HEK293 (cell line): ENCODE results near the gene TXN2.

Source experiments
- CTCF ChIA-PET: fragments of 350-600 bp; formaldehyde crosslinking; extraction: SDS; loops from one replicate; lab custom pipeline; 2021; ENCODE audit warnings: antibody characterized with exemption; lab: Yijun Ruan, JAX
- POLR2A ChIA-PET: fragments of 300-600 bp; formaldehyde crosslinking; extraction: SDS; loops from one replicate; lab custom pipeline; 2020; ENCODE audit warnings: antibody characterized with exemption, inconsistent platforms; lab: Yijun Ruan, JAX
- H3K27ac ChIP-seq: fragments of 200-500 bp; sonication (Bioruptor generic); 2 replicates; pipeline ENCODE4 v1.5.1; 2014; ENCODE audit warnings: low read depth, low read length, control low read depth, inconsistent platforms; ENCODE audit errors: extremely low read depth
- H3K36me3 ChIP-seq, 2 experiments: fragments of 200-500 bp in 1 of 2; sonication (Bioruptor generic) in 1 of 2; 1 replicate in 1 of 2; 2 replicates in 1 of 2; pipeline ENCODE4 v1.5.1; 2014 to 2017; ENCODE audit warnings: inconsistent platforms in 2 of 2, low read length in 2 of 2; ENCODE audit not compliant: control insufficient read depth in 2 of 2, insufficient read depth in 1 of 2
- H3K4me1 ChIP-seq: fragments of 200-500 bp; sonication (Bioruptor generic); 2 replicates; pipeline ENCODE4 v1.5.1; 2014; ENCODE audit warnings: mild to moderate bottlenecking, low read length, inconsistent platforms; ENCODE audit not compliant: control insufficient read depth, insufficient read depth
- H3K4me3 ChIP-seq: 2 replicates; pipeline ENCODE4 v1.5.1; 2011; ENCODE audit warnings: low read depth, mild to moderate bottlenecking, control low read depth, low read length, moderate library complexity
- H3K9me3 ChIP-seq: fragments of 200-500 bp; sonication (Bioruptor generic); 2 replicates; pipeline ENCODE4 v1.5.1; 2014; ENCODE audit warnings: low read depth, low read length, inconsistent platforms; ENCODE audit not compliant: control insufficient read depth, insufficient read depth
- EGR2 ChIP-seq: fragments of 450-650 bp; formaldehyde crosslinking; IDR thresholded peaks from 2 replicates; pipeline ENCODE4 v1.5.1; 2016; ENCODE audit warnings: low read depth, missing biosample characterization, missing genetic modification characterization
- GLIS1 ChIP-seq: fragments of 450-650 bp; formaldehyde crosslinking; IDR thresholded peaks from 2 replicates; pipeline ENCODE4 v1.5.1; 2016; ENCODE audit warnings: missing biosample characterization, missing genetic modification characterization
- KLF10 ChIP-seq: fragments of 450-650 bp; IDR thresholded peaks from 2 replicates; pipeline ENCODE4 v1.5.1; 2018; ENCODE audit warnings: missing biosample characterization, mild to moderate bottlenecking, missing genetic modification characterization
- ZBTB10 ChIP-seq: fragments of 450-650 bp; formaldehyde crosslinking; IDR thresholded peaks from 2 replicates; pipeline ENCODE4 v1.5.1; 2016; ENCODE audit warnings: missing biosample characterization, missing genetic modification characterization
- ZBTB21 ChIP-seq: fragments of 450-650 bp; formaldehyde crosslinking; IDR thresholded peaks from 2 replicates; pipeline ENCODE4 v1.5.1; 2017; ENCODE audit warnings: missing biosample characterization, missing genetic modification characterization
- ZNF146 ChIP-seq: fragments of 450-650 bp; formaldehyde crosslinking; IDR thresholded peaks from 2 replicates; pipeline ENCODE4 v1.5.1; 2016; ENCODE audit warnings: missing biosample characterization, missing genetic modification characterization
- ZNF175 ChIP-seq: fragments of 450-650 bp; formaldehyde crosslinking; IDR thresholded peaks from 2 replicates; pipeline ENCODE4 v1.5.1; 2016; ENCODE audit warnings: missing biosample characterization, missing genetic modification characterization
- ZNF266 ChIP-seq: fragments of 450-650 bp; formaldehyde crosslinking; IDR thresholded peaks from 2 replicates; pipeline ENCODE4 v1.5.1; 2016; ENCODE audit warnings: missing biosample characterization, missing genetic modification characterization, low read depth
- ZNF510 ChIP-seq: fragments of 450-650 bp; formaldehyde crosslinking; IDR thresholded peaks from 2 replicates; pipeline ENCODE4 v1.5.1; 2018; ENCODE audit warnings: mild to moderate bottlenecking, missing genetic modification characterization, missing biosample characterization; ENCODE audit not compliant: insufficient replicate concordance
- ZNF529 ChIP-seq: fragments of 450-650 bp; formaldehyde crosslinking; IDR thresholded peaks from 2 replicates; pipeline ENCODE4 v1.5.1; 2017; ENCODE audit warnings: missing genetic modification characterization, missing biosample characterization; ENCODE audit not compliant: insufficient replicate concordance
- ZNF621 ChIP-seq: fragments of 450-650 bp; formaldehyde crosslinking; IDR thresholded peaks from 2 replicates; pipeline ENCODE4 v1.5.1; 2017; ENCODE audit warnings: missing biosample characterization, missing genetic modification characterization
- TF ChIP-seq, protein P1 (sequence below): fragments of 450-650 bp; formaldehyde crosslinking; IDR thresholded peaks from 2 replicates; pipeline ENCODE4 v1.5.1; 2016; ENCODE audit warnings: missing biosample characterization, missing genetic modification characterization, borderline replicate concordance
- TF ChIP-seq, protein P2 (sequence below): fragments of 450-650 bp; formaldehyde crosslinking; IDR thresholded peaks from 2 replicates; pipeline ENCODE4; 2016; ENCODE audit warnings: missing biosample characterization, missing genetic modification characterization
- TF ChIP-seq, protein P3 (sequence below): fragments of 450-650 bp; formaldehyde crosslinking; IDR thresholded peaks from 2 replicates; pipeline ENCODE4 v1.5.1; 2016; ENCODE audit warnings: missing biosample characterization, missing genetic modification characterization, borderline replicate concordance
- TF ChIP-seq, protein P4 (sequence below): fragments of 450-650 bp; formaldehyde crosslinking; IDR thresholded peaks from 2 replicates; pipeline ENCODE4 v1.5.1; 2017; ENCODE audit warnings: missing biosample characterization, missing genetic modification characterization
- TF ChIP-seq, protein P5 (sequence below): fragments of 450-650 bp; formaldehyde crosslinking; IDR thresholded peaks from 2 replicates; pipeline ENCODE4 v1.5.1; 2016; ENCODE audit warnings: missing biosample characterization, missing genetic modification characterization

The TXN2 gene

DNA sequence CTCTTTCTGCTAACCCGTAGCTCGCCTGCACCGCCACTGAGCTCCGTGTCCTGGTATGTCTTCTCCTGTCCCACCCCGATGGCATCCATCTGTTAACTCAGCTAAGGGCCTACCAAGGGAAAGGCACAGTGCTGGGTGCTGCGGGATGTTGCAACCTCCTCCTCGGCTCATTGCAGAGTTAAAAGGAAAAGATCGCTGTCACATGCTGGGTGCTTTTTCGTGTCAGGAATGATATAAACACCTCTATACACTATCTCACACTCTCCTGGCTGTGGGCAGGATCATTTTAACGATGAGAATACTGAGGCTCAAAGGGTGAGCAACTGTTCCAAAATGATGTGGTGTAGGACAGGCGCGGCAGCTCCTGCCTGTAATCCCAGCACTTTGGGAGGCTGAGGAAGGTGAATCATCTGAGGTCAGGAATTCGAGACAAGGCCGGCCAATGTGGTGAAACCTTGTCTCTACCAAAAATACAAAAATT, 10.1 kb downstream of the TXN2 start (continued):
- TF ChIP-seq, protein P1, sequence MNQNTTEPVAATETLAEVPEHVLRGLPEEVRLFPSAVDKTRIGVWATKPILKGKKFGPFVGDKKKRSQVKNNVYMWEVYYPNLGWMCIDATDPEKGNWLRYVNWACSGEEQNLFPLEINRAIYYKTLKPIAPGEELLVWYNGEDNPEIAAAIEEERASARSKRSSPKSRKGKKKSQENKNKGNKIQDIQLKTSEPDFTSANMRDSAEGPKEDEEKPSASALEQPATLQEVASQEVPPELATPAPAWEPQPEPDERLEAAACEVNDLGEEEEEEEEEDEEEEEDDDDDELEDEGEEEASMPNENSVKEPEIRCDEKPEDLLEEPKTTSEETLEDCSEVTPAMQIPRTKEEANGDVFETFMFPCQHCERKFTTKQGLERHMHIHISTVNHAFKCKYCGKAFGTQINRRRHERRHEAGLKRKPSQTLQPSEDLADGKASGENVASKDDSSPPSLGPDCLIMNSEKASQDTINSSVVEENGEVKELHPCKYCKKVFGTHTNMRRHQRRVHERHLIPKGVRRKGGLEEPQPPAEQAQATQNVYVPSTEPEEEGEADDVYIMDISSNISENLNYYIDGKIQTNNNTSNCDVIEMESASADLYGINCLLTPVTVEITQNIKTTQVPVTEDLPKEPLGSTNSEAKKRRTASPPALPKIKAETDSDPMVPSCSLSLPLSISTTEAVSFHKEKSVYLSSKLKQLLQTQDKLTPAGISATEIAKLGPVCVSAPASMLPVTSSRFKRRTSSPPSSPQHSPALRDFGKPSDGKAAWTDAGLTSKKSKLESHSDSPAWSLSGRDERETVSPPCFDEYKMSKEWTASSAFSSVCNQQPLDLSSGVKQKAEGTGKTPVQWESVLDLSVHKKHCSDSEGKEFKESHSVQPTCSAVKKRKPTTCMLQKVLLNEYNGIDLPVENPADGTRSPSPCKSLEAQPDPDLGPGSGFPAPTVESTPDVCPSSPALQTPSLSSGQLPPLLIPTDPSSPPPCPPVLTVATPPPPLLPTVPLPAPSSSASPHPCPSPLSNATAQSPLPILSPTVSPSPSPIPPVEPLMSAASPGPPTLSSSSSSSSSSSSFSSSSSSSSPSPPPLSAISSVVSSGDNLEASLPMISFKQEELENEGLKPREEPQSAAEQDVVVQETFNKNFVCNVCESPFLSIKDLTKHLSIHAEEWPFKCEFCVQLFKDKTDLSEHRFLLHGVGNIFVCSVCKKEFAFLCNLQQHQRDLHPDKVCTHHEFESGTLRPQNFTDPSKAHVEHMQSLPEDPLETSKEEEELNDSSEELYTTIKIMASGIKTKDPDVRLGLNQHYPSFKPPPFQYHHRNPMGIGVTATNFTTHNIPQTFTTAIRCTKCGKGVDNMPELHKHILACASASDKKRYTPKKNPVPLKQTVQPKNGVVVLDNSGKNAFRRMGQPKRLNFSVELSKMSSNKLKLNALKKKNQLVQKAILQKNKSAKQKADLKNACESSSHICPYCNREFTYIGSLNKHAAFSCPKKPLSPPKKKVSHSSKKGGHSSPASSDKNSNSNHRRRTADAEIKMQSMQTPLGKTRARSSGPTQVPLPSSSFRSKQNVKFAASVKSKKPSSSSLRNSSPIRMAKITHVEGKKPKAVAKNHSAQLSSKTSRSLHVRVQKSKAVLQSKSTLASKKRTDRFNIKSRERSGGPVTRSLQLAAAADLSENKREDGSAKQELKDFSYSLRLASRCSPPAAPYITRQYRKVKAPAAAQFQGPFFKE (tag by site-specific recombination): no peak
- TF ChIP-seq ZNF146 (tag by site-specific recombination) (no peak), ZNF510 (tag by site-specific recombination) (no peak), EGR2 (tag by site-specific recombination) (no peak), KLF10 (tag by site-specific recombination) (no peak), ZNF621 (no peak), ZBTB21 (tag by site-specific recombination) (no peak), ZNF266 (tag by site-specific recombination) (no peak)
- TF ChIP-seq, protein P2, sequence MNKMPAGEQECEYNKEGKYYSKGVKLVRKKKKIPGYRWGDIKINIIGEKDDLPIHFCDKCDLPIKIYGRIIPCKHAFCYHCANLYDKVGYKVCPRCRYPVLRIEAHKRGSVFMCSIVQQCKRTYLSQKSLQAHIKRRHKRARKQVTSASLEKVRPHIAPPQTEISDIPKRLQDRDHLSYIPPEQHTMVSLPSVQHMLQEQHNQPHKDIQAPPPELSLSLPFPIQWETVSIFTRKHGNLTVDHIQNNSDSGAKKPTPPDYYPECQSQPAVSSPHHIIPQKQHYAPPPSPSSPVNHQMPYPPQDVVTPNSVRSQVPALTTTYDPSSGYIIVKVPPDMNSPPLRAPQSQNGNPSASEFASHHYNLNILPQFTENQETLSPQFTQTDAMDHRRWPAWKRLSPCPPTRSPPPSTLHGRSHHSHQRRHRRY (tag by site-specific recombination): no peak
- TF ChIP-seq, protein P3, sequence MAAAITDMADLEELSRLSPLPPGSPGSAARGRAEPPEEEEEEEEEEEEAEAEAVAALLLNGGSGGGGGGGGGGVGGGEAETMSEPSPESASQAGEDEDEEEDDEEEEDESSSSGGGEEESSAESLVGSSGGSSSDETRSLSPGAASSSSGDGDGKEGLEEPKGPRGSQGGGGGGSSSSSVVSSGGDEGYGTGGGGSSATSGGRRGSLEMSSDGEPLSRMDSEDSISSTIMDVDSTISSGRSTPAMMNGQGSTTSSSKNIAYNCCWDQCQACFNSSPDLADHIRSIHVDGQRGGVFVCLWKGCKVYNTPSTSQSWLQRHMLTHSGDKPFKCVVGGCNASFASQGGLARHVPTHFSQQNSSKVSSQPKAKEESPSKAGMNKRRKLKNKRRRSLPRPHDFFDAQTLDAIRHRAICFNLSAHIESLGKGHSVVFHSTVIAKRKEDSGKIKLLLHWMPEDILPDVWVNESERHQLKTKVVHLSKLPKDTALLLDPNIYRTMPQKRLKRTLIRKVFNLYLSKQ (tag by site-specific recombination): no peak

DNA sequence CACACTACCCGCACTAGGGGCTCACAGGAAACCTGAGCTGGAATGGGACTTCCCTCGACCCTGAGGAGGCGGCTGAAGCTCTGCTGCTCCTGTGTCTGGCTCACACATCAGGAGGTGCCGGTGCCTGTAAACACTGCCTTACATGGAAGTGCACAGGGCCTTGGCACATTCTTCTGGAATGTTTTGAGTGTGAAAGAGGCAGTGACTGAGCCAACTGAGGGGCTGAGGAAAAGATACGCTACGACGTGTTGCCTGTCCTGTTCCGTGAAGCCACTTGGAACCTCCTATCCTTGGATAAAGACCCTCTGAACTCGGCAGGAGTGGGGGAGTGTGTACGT, 10.5 kb downstream of the TXN2 start:
- POLR2A ChIA-PET: interaction anchor here (1.1 to 1.9 kb wide), 9 partner anchors 11 to 183 kb away, joined by 3 to 13 read pairs (median 5); partner anchors contain the start of gene MYH9
- peaks cover 29 to 82% of the 10 kb centered on the region in 2 experiments for H3K36me3 ChIP-seq
- H3K27ac ChIP-seq: no peak overlapping the region
- peaks cover 10% of the 10 kb centered on the region for H3K4me1 ChIP-seq
- no peaks in the 10 kb centered on the region for H3K9me3 ChIP-seq
- CTCF ChIA-PET: interaction anchor here (0.6 to 7.3 kb wide), 41 partner anchors 9 to 1605 kb away, joined by 3 to 132 read pairs (median 6); partner anchors contain the start of genes APOL2 and MYH9
- no peak overlapping the region for H3K4me3 ChIP-seq
- TF ChIP-seq, protein P4, sequence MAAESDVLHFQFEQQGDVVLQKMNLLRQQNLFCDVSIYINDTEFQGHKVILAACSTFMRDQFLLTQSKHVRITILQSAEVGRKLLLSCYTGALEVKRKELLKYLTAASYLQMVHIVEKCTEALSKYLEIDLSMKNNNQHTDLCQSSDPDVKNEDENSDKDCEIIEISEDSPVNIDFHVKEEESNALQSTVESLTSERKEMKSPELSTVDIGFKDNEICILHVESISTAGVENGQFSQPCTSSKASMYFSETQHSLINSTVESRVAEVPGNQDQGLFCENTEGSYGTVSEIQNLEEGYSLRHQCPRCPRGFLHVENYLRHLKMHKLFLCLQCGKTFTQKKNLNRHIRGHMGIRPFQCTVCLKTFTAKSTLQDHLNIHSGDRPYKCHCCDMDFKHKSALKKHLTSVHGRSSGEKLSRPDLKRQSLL: no peak
- TF ChIP-seq, protein P1 (tag by site-specific recombination): no peak
- TF ChIP-seq ZNF175 (tag by site-specific recombination) (no peak), ZBTB10 (no peak), ZNF529 (tag by site-specific recombination) (no peak), GLIS1 (tag by site-specific recombination) (no peak)
- TF ChIP-seq, protein P5, sequence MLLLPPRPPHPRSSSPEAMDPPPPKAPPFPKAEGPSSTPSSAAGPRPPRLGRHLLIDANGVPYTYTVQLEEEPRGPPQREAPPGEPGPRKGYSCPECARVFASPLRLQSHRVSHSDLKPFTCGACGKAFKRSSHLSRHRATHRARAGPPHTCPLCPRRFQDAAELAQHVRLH: no peak
